GM12878 (cell line): ENCODE results near the gene ZNF276. TPM values are rescaled to one million over a fixed set of nuclear protein-coding genes. Genes with fewer than 3 reads are reported as not detected.

Experiments used
- ATAC-seq: fragments of 200-7000 bp; cut with Tn5 transposase; 3 replicates; pipeline ENCODE4 v1.9.1; 2020; ENCODE audit warnings: mild to moderate bottlenecking, moderate library complexity
- BruUV-seq: library from RNA; stranded (reverse); fragments of 400-500 nt; replicated peaks from 2 replicates; lab custom pipeline; 2021; lab: Mats Ljungman, UMichigan
- CTCF ChIA-PET: fragments of 300-600 bp; sonication (Branson Sonifier 250); formaldehyde crosslinking; extraction: SDS; loops from one replicate; lab custom pipeline; 2021; ENCODE audit warnings: inconsistent platforms; lab: Yijun Ruan, JAX
- POLR2A ChIA-PET: fragments of 350-600 bp; formaldehyde crosslinking; extraction: SDS; loops from one replicate; lab custom pipeline; 2021; ENCODE audit warnings: inconsistent platforms; lab: Charles Lee
- RAD21 ChIA-PET: fragments of 300-600 bp; sonication (Branson Sonifier 250); formaldehyde crosslinking; loops from one replicate; lab custom pipeline; 2023; ENCODE audit warnings: antibody characterized with exemption; ENCODE audit not compliant: unreplicated experiment; lab: Charles Lee
- SMC1A ChIA-PET: fragments of 300-600 bp; sonication (Branson Sonifier 250); formaldehyde crosslinking; loops from one replicate; lab custom pipeline; 2023; ENCODE audit not compliant: unreplicated experiment, uncharacterized antibody; lab: Charles Lee
- DNase-seq: peaks from one replicate; pipeline ENCODE4 v3.0.0-alpha.2; 2011; ENCODE audit warnings: low read depth, low spot score
- FAIRE-seq: peaks from 3 replicates; lab custom pipeline; 2011; peaks lifted over from hg19 to GRCh38; lab: Jason Lieb, UNC
- H2AFZ ChIP-seq: 2 replicates; pipeline ENCODE4 v1.6.0; 2011; ENCODE audit warnings: low read depth, low read length, control low read depth; ENCODE audit not compliant: control insufficient read depth
- H3K27ac ChIP-seq: 2 replicates; pipeline ENCODE4 v1.5.1; 2011; ENCODE audit warnings: control low read depth; ENCODE audit not compliant: control insufficient read depth, insufficient read depth
- H3K27me3 ChIP-seq, 2 experiments: replicated peaks in 1 of 2; 2 replicates each; pipeline versions ENCODE4 v1.6.0 to v1.6.1; 2011; ENCODE audit warnings: low read length in 1 of 2; ENCODE audit not compliant: control insufficient read depth in 2 of 2, insufficient read depth in 2 of 2
- H3K36me3 ChIP-seq, 2 experiments: 2 replicates each; pipeline ENCODE4 v1.5.1; 2011; ENCODE audit warnings: low read length in 1 of 2; ENCODE audit not compliant: control insufficient read depth in 2 of 2, insufficient read depth in 2 of 2
- H3K4me1 ChIP-seq: 2 replicates; pipeline ENCODE4 v1.6.1; 2011; ENCODE audit warnings: mild to moderate bottlenecking, low read length, moderate library complexity, mixed read lengths; ENCODE audit not compliant: control insufficient read depth, insufficient read depth
- H3K4me2 ChIP-seq: 2 replicates; pipeline ENCODE4 v1.6.0; 2011; ENCODE audit warnings: control low read depth; ENCODE audit not compliant: control insufficient read depth, insufficient read depth
- H3K4me3 ChIP-seq: fragments of 200-600 bp; sonication (generic); 2 replicates; pipeline ENCODE4 v1.5.1; 2016
- H3K79me2 ChIP-seq: 2 replicates; pipeline ENCODE4 v1.6.0; 2011; ENCODE audit warnings: low read length; ENCODE audit not compliant: control insufficient read depth, insufficient read depth
- H3K9ac ChIP-seq: 2 replicates; pipeline ENCODE4 v1.8.0; 2011; ENCODE audit warnings: low read length, control low read depth, mixed read lengths; ENCODE audit not compliant: control insufficient read depth, insufficient read depth
- H3K9me3 ChIP-seq: replicated peaks from 3 replicates; pipeline ENCODE4 v1.5.1; 2011; ENCODE audit warnings: mild to moderate bottlenecking, low read length; ENCODE audit not compliant: control insufficient read depth, insufficient read depth
- H4K20me1 ChIP-seq: 2 replicates; pipeline ENCODE4 v1.6.0; 2011; ENCODE audit not compliant: control insufficient read depth, insufficient read depth
- CBX5 ChIP-seq: sonication (generic); IDR thresholded peaks from 2 replicates; pipeline ENCODE4 v1.6.1; 2016; ENCODE audit warnings: low read depth, moderate library complexity, mild to moderate bottlenecking, inconsistent platforms
- E2F8 ChIP-seq: fragments of 450-650 bp; IDR thresholded peaks from 2 replicates; pipeline ENCODE4 v1.6.1; 2018; ENCODE audit warnings: mild to moderate bottlenecking, low read depth, moderate library complexity; ENCODE audit not compliant: partially characterized antibody
- FOXM1 ChIP-seq: IDR thresholded peaks from 2 replicates; pipeline ENCODE4 v1.6.1; 2012; ENCODE audit warnings: low read depth, mild to moderate bottlenecking, inconsistent platforms, low read length, moderate library complexity
- POLR2A ChIP-seq: IDR thresholded peaks from 2 replicates; pipeline ENCODE4 v1.6.1; 2011; ENCODE audit warnings: low read depth, mild to moderate bottlenecking, low read length
- RUNX3 ChIP-seq: IDR thresholded peaks from 2 replicates; pipeline ENCODE4 v1.6.1; 2012; ENCODE audit warnings: low read length, inconsistent platforms
- SKIL ChIP-seq: fragments of 450-650 bp; IDR thresholded peaks from 2 replicates; pipeline ENCODE4 v1.6.1; 2017; ENCODE audit warnings: mild to moderate bottlenecking, low read depth, inconsistent platforms; ENCODE audit not compliant: poor library complexity, severe bottlenecking
- SREBF2 ChIP-seq: IDR thresholded peaks from 2 replicates; pipeline ENCODE4 v1.6.1; 2012; ENCODE audit warnings: mild to moderate bottlenecking, low read length
- STAT3 ChIP-seq: IDR thresholded peaks from 2 replicates; pipeline ENCODE4 v1.6.1; 2011; ENCODE audit warnings: low read depth, low read length, improper control_type of control experiment
- TCF3 ChIP-seq: IDR thresholded peaks from 2 replicates; pipeline ENCODE4 v1.6.1; 2012; ENCODE audit warnings: low read depth, mild to moderate bottlenecking, low read length, borderline replicate concordance; ENCODE audit not compliant: insufficient read depth
- ZNF217 ChIP-seq: fragments of 450-650 bp; IDR thresholded peaks from 2 replicates; pipeline ENCODE4 v1.6.1; 2017; ENCODE audit warnings: antibody characterized with exemption, mild to moderate bottlenecking
- WGBS: methylation state at CpG from one replicate; pipeline ENCODE4 v1.1.6; 2016; ENCODE audit warnings: low lambda C conversion rate; ENCODE audit not compliant: insufficient replicate concordance, insufficient coverage; ENCODE audit errors: missing lambda C conversion rate; 5-methylcytosine and 5-hydroxymethylcytosine counted together
- in situ Hi-C: fragments of 300-500 bp; cut with MboI; formaldehyde crosslinking; loops from 9 replicates; pipeline ENCODE4 v1.14.3; 2018; ENCODE audit warnings: mixed read lengths
- intact Hi-C: fragments of 100-400 bp; cut with micrococcal nuclease; formaldehyde crosslinking; loops from one replicate; pipeline ENCODE4 v1.14.2; 2022; ENCODE audit not compliant: unreplicated experiment
- polyA plus RNA-seq, 11 experiments: library from polyadenylated mRNA; depleted of rRNA in 4 of 11; unstranded in 6 of 11; stranded (reverse) in 5 of 11; fragments of >200 nt; fragmentation: Nextera tagmentation in 4 of 11; fragmentation: Illumina TruSeq in 1 of 11; extraction: Ambion mirVana in 4 of 11; extraction: Trizol in 1 of 11; gene quantifications; 1 replicate in 1 of 11; 2 replicates in 10 of 11; pipeline versions ENCODE4 v1.2.1 to v1.2.3, GENCODE V29; 2011 to 2016; ENCODE audit warnings: inconsistent platforms in 2 of 11, missing spikeins in 2 of 11, low read depth in 1 of 11
- total RNA-seq, 4 experiments: library from RNA; depleted of rRNA in 3 of 4; stranded (reverse); fragments of >200 nt in 3 of 4; fragmentation: Illumina TruSeq in 1 of 4; extraction: Trizol in 1 of 4; gene quantifications; 2 replicates each; pipeline versions ENCODE4 v1.2.1 to v1.2.3, GENCODE V29; 2013 to 2021

ZNF276 gene
- total and polyA plus RNA-seq, 10 of the 15 experiments (the other 5 are each of a cell fraction or from before 2014, with no cell fraction given) = 0.27 to 22.7 (median 8.7) TPM

- H2AFZ ChIP-seq = no peak overlapping the region
- CTCF ChIA-PET = interaction anchor here (1.4 kb wide), 1 partner anchor 122 kb away, joined by 3 read pairs; no protein-coding TSS in a partner anchor
Observed at GRCh38 chr16:89737341-89738071, 16.2 kb downstream of the ZNF276 start.

GRCh38 chr16:89738072-89738377 is 16.7 kb downstream of the ZNF276 start:
- 91% methylated on average over 14 of the region's 14 CpGs for WGBS
- no peak for TF ChIP-seq SKIL
- no peak for TF ChIP-seq STAT3
- 0 out of 2 replicates have a peak, but pooled peaks have one; percentile 17 for TF ChIP-seq TCF3
- peak; percentile 33; the same call in 1 of the 2 replicates for TF ChIP-seq POLR2A
- no peak for TF ChIP-seq ZNF217
- no peak for TF ChIP-seq SREBF2
- no peak for TF ChIP-seq FOXM1
- no peak for TF ChIP-seq E2F8
- Histone ChIP-seq H3K4me1 (peaks cover 3% of the 10 kb centered on the region; the same call in 1 of the 2 replicates), H3K79me2 (no peaks in the 10 kb centered on the region), H3K9ac (no peak overlapping the region), H3K36me3 (peaks cover 43 to 44% of the 10 kb centered on the region in 2 experiments), H3K27me3 (no peaks in the 10 kb centered on the region), H3K4me2 (no peak overlapping the region), H4K20me1 (no peaks in the 10 kb centered on the region), H2AFZ (no peak overlapping the region), H3K9me3 (no peaks in the 10 kb centered on the region; the same call in 2 of the 3 replicates), H3K4me3 (no peak overlapping the region), H3K27ac (no peak overlapping the region)
- FAIRE-seq (no peak), DNase-seq (no peak), ATAC-seq (no peak)
- ChIA-PET SMC1A (no interaction called here), POLR2A (no interaction called here), CTCF (interaction anchor here (1.1 to 1.4 kb wide), 2 partner anchors 32 to 122 kb away, joined by 3 read pairs; no protein-coding TSS in a partner anchor), RAD21 (no interaction called here)
- in situ Hi-C loops (no loop called here), intact Hi-C loops (no loop called here)
- no TSS peak for BruUV-seq

More at GRCh38 chr16:89737341-89738071, 16.2 kb downstream of the ZNF276 start:
- Histone ChIP-seq H3K79me2 (no peaks in the 10 kb centered on the region), H4K20me1 (no peaks in the 10 kb centered on the region), H3K4me3 (no peak overlapping the region), H3K36me3 (peaks cover 40% of the 10 kb centered on the region in 2 experiments), H3K27ac (no peak overlapping the region), H3K9me3 (no peaks in the 10 kb centered on the region; the same call in 2 of the 3 replicates), H3K27me3 (no peaks in the 10 kb centered on the region), H3K4me2 (no peak overlapping the region), H3K4me1 (peaks cover 3% of the 10 kb centered on the region; the same call in 1 of the 2 replicates), H3K9ac (no peak overlapping the region)
- in situ Hi-C loops = no loop called here
- peak; percentile 9; the same call in 2 of the 3 replicates for ATAC-seq
- BruUV-seq = no TSS peak
- intact Hi-C loops = no loop called here
- ChIA-PET SMC1A (no interaction called here), POLR2A (interaction anchor here (0.5 to 0.6 kb wide), 2 partner anchors 135 to 476 kb away, joined by 3 to 4 read pairs; no protein-coding TSS in a partner anchor), RAD21 (no interaction called here)
- DNase-seq = no peak
- TF ChIP-seq RUNX3 (peak; percentile 78), CBX5 (no peak)
- FAIRE-seq = no peak
- WGBS = 83% methylated on average over 20 of the region's 20 CpGs
